RWPE2 (cell line): ENCODE data around the gene GAL3ST1.
A peak's percentile ranks its signal among the peaks of the same experiment; 100 is the strongest.

Experiments
- ATAC-seq: fragments of 200-7000 bp; cut with Tn5 transposase; 3 replicates; pipeline ENCODE4 v1.9.1; 2021; ENCODE audit warnings: low read depth
- DNase-seq: peaks from one replicate; pipeline ENCODE4 v3.0.0-alpha.2; 2020; ENCODE audit warnings: low spot score
- H3K27ac ChIP-seq: fragments of 450-650 bp; 2 replicates; pipeline ENCODE4 v1.5.1; 2017; ENCODE audit warnings: mild to moderate bottlenecking; ENCODE audit not compliant: poor library complexity, severe bottlenecking
- H3K27me3 ChIP-seq: fragments of 250-450 bp; sonication (Bioruptor Pico); 2 replicates; pipeline ENCODE4 v1.5.1; 2021; ENCODE audit warnings: mild to moderate bottlenecking, moderate library complexity; ENCODE audit not compliant: insufficient read depth, poor library complexity, severe bottlenecking
- H3K36me3 ChIP-seq: fragments of 250-450 bp; sonication (Bioruptor Pico); 2 replicates; pipeline ENCODE4 v1.5.1; 2020; ENCODE audit warnings: low read depth, mild to moderate bottlenecking, moderate library complexity
- H3K4me1 ChIP-seq: fragments of 250-450 bp; sonication (Bioruptor Pico); 2 replicates; pipeline ENCODE4 v1.5.1; 2021; ENCODE audit warnings: mild to moderate bottlenecking, moderate library complexity; ENCODE audit not compliant: insufficient read depth, poor library complexity, severe bottlenecking
- H3K4me3 ChIP-seq: fragments of 250-450 bp; sonication (Bioruptor Pico); 2 replicates; pipeline ENCODE4 v1.5.1; 2021; ENCODE audit warnings: mild to moderate bottlenecking, moderate library complexity; ENCODE audit not compliant: severe bottlenecking
- H3K9me3 ChIP-seq: fragments of 250-450 bp; sonication (Bioruptor Pico); 2 replicates; pipeline ENCODE4 v1.5.1; 2021; ENCODE audit warnings: mild to moderate bottlenecking, moderate library complexity; ENCODE audit not compliant: severe bottlenecking
- CTCF ChIP-seq: fragments of 450-650 bp; IDR thresholded peaks from one replicate; pipeline ENCODE4 v1.5.1; 2017; ENCODE audit warnings: mild to moderate bottlenecking, moderate library complexity; ENCODE audit not compliant: poor library complexity, severe bottlenecking

GAL3ST1 gene

DNA sequence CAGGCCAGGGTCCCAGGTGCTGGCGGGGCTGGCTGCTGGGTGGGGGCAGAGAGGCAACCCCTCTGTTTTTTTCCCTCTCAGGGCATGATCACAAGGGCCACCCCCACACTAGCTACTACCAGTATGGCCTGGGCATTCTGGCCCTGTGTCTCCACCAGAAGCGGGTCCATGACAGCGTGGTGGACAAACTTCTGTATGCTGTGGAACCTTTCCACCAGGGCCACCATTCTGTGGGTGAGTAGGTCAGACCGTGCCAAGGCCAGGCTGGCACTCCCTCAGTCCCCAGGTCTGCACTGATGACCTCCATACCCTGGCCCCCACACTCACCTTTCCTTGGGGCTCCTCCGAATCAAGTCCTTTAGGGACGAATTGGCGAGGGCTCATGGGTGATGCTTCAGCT, 39.8 kb upstream of the GAL3ST1 start:
- no peak for TF ChIP-seq CTCF
- no peak overlapping the region for H3K27ac ChIP-seq
- no peak overlapping the region for H3K4me3 ChIP-seq
- ATAC-seq (no peak), DNase-seq (no peak)
- peaks cover 4% of the 10 kb centered on the region for H3K4me1 ChIP-seq
- no peaks in the 10 kb centered on the region for H3K27me3 ChIP-seq
- H3K9me3 ChIP-seq: no peaks in the 10 kb centered on the region
- H3K36me3 ChIP-seq: no peaks in the 10 kb centered on the region

DNA sequence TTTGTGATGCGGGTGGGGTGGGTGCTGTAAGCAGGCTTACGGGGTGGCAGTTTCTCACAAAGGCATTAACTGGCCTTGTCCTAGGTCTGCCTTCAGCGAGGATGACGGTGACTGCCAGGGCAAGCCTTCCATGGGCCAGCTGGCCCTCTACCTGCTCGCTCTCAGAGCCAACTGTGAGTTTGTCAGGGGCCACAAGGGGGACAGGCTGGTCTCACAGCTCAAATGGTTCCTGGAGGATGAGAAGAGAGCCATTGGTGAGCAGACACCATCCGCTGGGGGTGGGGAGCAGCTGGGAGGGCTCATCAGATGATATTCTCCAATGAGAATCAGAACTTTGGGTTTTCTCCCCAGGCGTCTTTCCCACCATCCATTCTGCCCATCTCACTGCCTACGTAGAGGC, 38.3 kb upstream of the GAL3ST1 start:
- H3K27ac ChIP-seq: no peak overlapping the region
- no peaks in the 10 kb centered on the region for H3K9me3 ChIP-seq
- H3K4me3 ChIP-seq: no peak overlapping the region
- TF ChIP-seq CTCF: no peak
- DNase-seq (no peak), ATAC-seq (no peak)
- no peaks in the 10 kb centered on the region for H3K36me3 ChIP-seq
- H3K4me1 ChIP-seq: peaks cover 10% of the 10 kb centered on the region
- H3K27me3 ChIP-seq: no peaks in the 10 kb centered on the region

GRCh38 chr22:30611197-30611596, 36.7 kb upstream of the GAL3ST1 start:
- no peak overlapping the region for H3K4me3 ChIP-seq
- no peak overlapping the region for H3K27ac ChIP-seq
- no peaks in the 10 kb centered on the region for H3K36me3 ChIP-seq
- ATAC-seq (no peak), DNase-seq (no peak)
- TF ChIP-seq CTCF: no peak
- no peaks in the 10 kb centered on the region for H3K9me3 ChIP-seq
- H3K27me3 ChIP-seq: no peaks in the 10 kb centered on the region
- peaks cover 16% of the 10 kb centered on the region for H3K4me1 ChIP-seq

DNA sequence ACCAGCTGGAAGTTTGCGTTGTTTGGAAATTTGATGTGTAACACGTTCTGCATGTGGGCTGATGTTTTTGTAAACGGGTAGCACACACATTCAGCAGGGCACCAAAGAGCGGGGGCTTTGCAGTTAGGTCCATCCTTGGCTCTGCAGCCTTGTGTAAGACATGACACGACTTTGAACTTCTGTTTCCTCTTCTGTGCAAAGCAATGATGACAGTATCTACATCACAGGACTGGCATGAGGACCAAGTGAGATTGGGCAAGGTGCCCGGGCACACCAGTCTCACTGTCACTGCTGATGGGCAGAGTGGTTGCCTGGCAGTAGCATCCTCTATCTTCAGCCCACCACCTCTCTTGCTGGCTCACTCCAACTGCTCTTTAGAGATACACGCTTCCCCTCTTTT, 35.8 kb upstream of the GAL3ST1 start:
- ATAC-seq (no peak), DNase-seq (no peak)
- H3K4me1 ChIP-seq: peaks cover 16% of the 10 kb centered on the region
- H3K9me3 ChIP-seq: no peaks in the 10 kb centered on the region
- H3K27ac ChIP-seq: no peak overlapping the region
- TF ChIP-seq CTCF: no peak
- no peaks in the 10 kb centered on the region for H3K36me3 ChIP-seq
- H3K27me3 ChIP-seq: no peaks in the 10 kb centered on the region
- H3K4me3 ChIP-seq: no peak overlapping the region

DNA sequence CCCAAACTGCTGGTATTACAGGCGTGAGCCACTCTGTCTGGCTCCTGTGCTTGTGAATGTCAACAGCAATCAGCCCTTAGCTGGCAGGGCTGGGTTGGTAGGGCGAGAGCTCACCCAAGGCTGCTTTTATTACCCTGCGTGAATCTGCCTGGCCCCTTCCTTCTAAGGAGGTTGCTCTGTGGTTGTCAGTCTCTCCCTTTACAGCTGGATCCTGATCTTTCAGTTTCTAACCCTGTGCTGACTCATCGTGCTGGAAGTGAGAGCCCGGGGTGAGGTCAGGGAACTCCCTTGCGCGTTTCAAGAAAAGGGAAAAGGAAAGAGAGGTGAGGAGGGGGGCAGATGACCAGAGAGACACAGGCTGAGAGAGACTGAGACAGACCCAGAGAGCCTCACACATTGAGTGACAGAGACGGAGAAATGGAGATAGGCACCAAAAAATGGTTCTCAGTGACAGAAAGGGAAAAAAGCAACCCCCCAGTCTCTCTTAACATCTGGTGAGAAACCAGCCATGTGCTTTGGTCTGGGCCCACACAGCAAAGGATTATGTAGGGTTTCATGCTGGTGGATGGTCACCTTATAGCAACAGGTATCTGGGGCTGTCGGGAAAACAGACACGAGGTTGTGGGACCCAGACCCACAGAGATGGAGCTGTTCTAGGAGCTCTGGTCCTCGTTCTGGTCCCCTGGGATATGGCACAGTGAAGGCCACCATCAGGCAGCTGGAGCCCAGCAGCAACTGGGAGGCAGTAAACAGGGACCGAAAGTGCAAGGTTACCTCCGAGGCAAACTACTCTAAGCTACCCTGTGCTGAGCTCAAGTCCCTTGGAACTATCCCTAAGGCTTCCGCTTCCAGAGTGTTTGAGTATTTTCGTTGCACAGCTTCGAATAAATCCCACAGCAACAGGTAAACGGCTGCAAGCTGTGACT, 35.1 kb upstream of the GAL3ST1 start:
- peak; percentile 95 for ATAC-seq
- H3K36me3 ChIP-seq: no peaks in the 10 kb centered on the region
- no peaks in the 10 kb centered on the region for H3K27me3 ChIP-seq
- DNase-seq: no peak
- peak overlapping the region; percentile 26 for H3K27ac ChIP-seq
- H3K9me3 ChIP-seq: no peaks in the 10 kb centered on the region
- peaks cover 16% of the 10 kb centered on the region for H3K4me1 ChIP-seq
- H3K4me3 ChIP-seq: no peak overlapping the region
- no peak for TF ChIP-seq CTCF
